KMS-11 (cell line): ENCODE results near the gene CASKIN2.

Source experiments
- H2AFZ ChIP-seq: fragments of 200-600 bp; sonication (generic); 2 replicates; pipeline ENCODE4 v1.6.1; 2016; ENCODE audit warnings: antibody characterized with exemption, mixed run types, low read depth
- H3K27ac ChIP-seq: fragments of 200-600 bp; sonication (generic); 2 replicates; pipeline ENCODE4 v1.6.1; 2016; ENCODE audit warnings: mild to moderate bottlenecking, mixed run types
- H3K27me3 ChIP-seq: fragments of 200-600 bp; sonication (generic); 2 replicates; pipeline ENCODE4 v1.6.1; 2017; ENCODE audit warnings: mild to moderate bottlenecking, low read depth, mixed run types, moderate library complexity; ENCODE audit not compliant: insufficient read depth
- H3K36me3 ChIP-seq: fragments of 200-600 bp; sonication (generic); 2 replicates; pipeline ENCODE4 v1.6.1; 2017; ENCODE audit warnings: mild to moderate bottlenecking, mixed run types; ENCODE audit not compliant: insufficient read depth
- H3K4me1 ChIP-seq: fragments of 200-600 bp; sonication (generic); 2 replicates; pipeline ENCODE4 v1.6.1; 2016; ENCODE audit warnings: mild to moderate bottlenecking, low read depth, mixed run types; ENCODE audit not compliant: poor library complexity, severe bottlenecking
- H3K4me2 ChIP-seq: fragments of 200-600 bp; sonication (generic); 2 replicates; pipeline ENCODE4 v1.7.0; 2016; ENCODE audit warnings: mild to moderate bottlenecking, mixed run types
- H3K4me3 ChIP-seq: fragments of 200-600 bp; sonication (generic); IDR thresholded peaks from 2 replicates; pipeline ENCODE4 v1.6.1; 2017; ENCODE audit warnings: low read depth, low read length, mixed read lengths; ENCODE audit not compliant: insufficient read depth
- H3K79me2 ChIP-seq: fragments of 200-600 bp; sonication (generic); 2 replicates; pipeline ENCODE4 v1.6.1; 2016; ENCODE audit warnings: low read depth, mixed run types; ENCODE audit not compliant: insufficient read depth
- H3K9ac ChIP-seq: fragments of 200-600 bp; sonication (generic); 2 replicates; pipeline ENCODE4 v1.6.1; 2016; ENCODE audit warnings: mild to moderate bottlenecking, mixed run types
- H4K20me1 ChIP-seq: fragments of 200-600 bp; sonication (generic); 2 replicates; pipeline ENCODE4 v1.6.1; 2016; ENCODE audit warnings: mild to moderate bottlenecking, mixed run types; ENCODE audit not compliant: insufficient read depth
- CTCF ChIP-seq: fragments of 200-600 bp; sonication (generic); conservative IDR thresholded peaks from 2 replicates; pipeline ENCODE4 v1.6.1; 2017; ENCODE audit warnings: low read depth, mild to moderate bottlenecking, antibody characterized with exemption, low read length, moderate library complexity, mixed read lengths

The CASKIN2 gene

DNA sequence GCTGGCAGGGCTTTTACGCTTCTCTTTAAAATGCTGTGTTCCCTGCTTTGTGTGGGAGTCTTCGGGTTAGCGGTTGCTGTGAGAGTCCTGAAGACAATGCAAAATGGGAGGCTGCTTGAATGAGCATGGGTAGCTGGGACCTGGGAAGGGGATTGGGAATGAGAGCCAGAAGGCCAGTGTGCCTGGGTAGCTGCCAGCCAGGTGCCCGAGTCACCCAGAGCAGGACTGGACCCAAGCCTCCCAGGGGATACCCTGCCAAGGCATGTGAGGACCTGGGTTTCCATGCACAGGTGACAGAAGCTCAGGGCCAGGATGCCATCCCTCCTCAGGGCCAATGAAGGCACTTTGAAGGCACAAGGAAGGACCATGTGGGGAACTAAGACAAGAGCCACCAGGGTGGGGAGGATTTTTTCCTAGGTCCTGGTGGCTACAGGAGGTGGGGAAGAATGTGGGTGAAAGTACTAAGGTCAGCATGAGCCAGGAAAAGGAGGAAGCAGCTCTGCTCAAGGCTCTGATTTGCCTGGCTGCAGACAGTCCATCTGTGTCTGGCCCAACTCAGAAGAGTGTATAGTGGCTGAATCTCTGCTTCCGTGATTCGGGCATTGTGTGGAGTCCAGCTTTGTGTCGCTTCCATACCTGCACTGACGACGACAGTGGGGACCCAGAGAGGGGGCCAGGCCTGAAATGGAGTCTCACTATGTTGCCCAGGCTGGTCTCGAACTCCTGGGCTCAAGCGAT lies 38.4 kb downstream of the CASKIN2 start:
- H3K36me3 ChIP-seq: no peaks in the 10 kb centered on the region
- no peak overlapping the region for H3K4me3 ChIP-seq
- H2AFZ ChIP-seq: no peak overlapping the region

DNA sequence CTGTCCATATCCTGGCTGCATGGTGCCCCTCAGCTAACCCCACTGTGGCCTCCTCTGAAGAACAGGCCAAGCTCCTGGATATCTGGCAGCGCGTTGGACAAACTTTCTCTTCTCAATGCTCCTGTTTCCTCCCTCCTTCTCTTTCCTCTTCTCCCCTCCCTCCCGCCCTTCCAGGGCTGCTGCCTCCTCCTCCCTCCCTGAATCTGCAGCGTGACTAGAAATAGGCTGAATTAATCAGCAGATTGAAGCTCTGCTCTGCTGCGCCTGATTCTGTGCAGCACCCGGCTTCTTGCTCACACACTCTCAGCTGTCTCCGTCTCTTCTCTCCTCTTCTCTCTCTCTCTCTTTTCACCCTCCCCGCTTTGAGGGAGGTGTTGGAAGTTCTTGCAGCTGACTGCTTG lies 39.1 kb downstream of the CASKIN2 start:
- H3K27ac ChIP-seq: no peak overlapping the region
- H3K9ac ChIP-seq: no peak overlapping the region
- H3K27me3 ChIP-seq: no peaks in the 10 kb centered on the region
- H3K4me2 ChIP-seq: no peak overlapping the region
- H3K79me2 ChIP-seq: no peaks in the 10 kb centered on the region
- peaks cover 14% of the 10 kb centered on the region for H3K4me1 ChIP-seq
- no peak for TF ChIP-seq CTCF
- no peak overlapping the region for H2AFZ ChIP-seq
- no peaks in the 10 kb centered on the region for H3K36me3 ChIP-seq
- H3K4me3 ChIP-seq: no peak overlapping the region
- no peaks in the 10 kb centered on the region for H4K20me1 ChIP-seq

More for the DNA sequence above, 38.4 kb downstream of the CASKIN2 start:
- Histone ChIP-seq H3K9ac (no peak overlapping the region), H3K4me2 (no peak overlapping the region), H3K27me3 (no peaks in the 10 kb centered on the region), H3K79me2 (no peaks in the 10 kb centered on the region), H4K20me1 (no peaks in the 10 kb centered on the region), H3K27ac (no peak overlapping the region), H3K4me1 (peaks cover 7% of the 10 kb centered on the region)
- no peak for TF ChIP-seq CTCF

DNA sequence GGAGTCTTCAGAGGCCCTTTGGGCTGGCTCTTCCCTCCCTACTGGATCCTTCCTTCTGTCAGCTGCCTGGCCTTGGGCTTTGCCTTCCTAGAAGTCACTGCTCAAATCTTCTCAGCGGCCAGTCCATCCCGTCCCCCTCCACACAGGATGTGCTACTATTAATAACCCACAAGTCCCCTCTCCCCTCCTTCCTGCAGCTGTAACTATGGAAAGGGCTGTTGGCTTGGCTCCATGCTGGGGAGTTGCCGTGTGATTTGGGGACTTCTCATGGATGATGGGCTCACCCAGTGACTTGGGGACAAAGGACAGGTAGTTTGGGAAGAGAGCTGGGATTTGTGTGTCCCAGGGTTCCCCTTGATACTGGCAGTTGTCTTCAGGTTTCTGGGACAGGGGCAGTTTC lies 39.5 kb downstream of the CASKIN2 start:
- H3K4me3 ChIP-seq: no peak overlapping the region
- no peaks in the 10 kb centered on the region for H4K20me1 ChIP-seq
- H3K27me3 ChIP-seq: no peaks in the 10 kb centered on the region
- no peaks in the 10 kb centered on the region for H3K36me3 ChIP-seq
- H3K4me1 ChIP-seq: peaks cover 16% of the 10 kb centered on the region
- TF ChIP-seq CTCF: no peak
- no peaks in the 10 kb centered on the region for H3K79me2 ChIP-seq
- H3K9ac ChIP-seq: no peak overlapping the region
- no peak overlapping the region for H3K27ac ChIP-seq
- no peak overlapping the region for H3K4me2 ChIP-seq
- H2AFZ ChIP-seq: no peak overlapping the region

DNA sequence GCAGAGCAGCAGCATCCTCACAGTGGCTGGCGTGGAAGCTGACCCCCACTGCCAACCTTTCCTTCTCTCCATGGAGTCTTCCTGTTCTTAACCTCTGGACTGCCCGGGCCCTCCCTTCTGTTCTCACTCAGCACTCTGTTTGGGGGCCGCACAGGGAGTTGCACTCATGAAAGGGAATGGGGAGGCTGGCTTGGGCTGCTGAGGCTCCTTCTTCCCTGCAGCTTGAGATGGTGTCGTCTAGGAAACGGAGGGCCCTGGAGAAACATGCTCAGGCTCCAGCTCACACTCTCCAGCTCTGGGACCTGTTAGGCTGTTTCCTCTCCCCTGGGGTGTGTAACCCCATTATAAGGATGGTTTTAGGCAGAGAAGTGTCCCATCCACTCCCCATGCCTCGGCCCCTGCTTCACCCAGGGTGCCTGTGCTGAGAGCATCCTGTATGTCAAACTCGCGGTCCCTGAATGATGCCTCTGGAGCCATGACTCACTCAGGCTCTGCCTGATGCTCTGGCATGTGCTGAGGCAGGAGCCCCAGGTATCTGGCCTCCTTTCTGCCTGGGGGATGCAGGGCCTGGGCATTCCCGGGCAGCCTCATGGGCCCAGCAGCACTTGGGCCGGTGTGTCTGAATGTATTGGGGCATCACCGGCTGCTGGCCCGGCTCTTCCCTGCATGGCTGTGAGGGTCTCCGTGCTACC lies 40.0 kb downstream of the CASKIN2 start:
- H4K20me1 ChIP-seq: no peaks in the 10 kb centered on the region
- no peaks in the 10 kb centered on the region for H3K36me3 ChIP-seq
- no peak overlapping the region for H3K4me2 ChIP-seq
- H3K4me3 ChIP-seq: no peak overlapping the region
- no peaks in the 10 kb centered on the region for H3K27me3 ChIP-seq
- peaks cover 16% of the 10 kb centered on the region for H3K4me1 ChIP-seq
- no peaks in the 10 kb centered on the region for H3K79me2 ChIP-seq
- no peak for TF ChIP-seq CTCF
- no peak overlapping the region for H3K9ac ChIP-seq
- H3K27ac ChIP-seq: no peak overlapping the region
- H2AFZ ChIP-seq: no peak overlapping the region
